PC-3 (cell line): Measurements from ENCODE around the gene EFCC1. TPM values are rescaled to one million over a fixed set of nuclear protein-coding genes. Genes with fewer than 3 reads are reported as not detected.
A peak's percentile ranks its signal among the peaks of the same experiment; 100 is the strongest.

ENCODE experiments used
- ATAC-seq: fragments of 200-7000 bp; cut with Tn5 transposase; 2 replicates; pipeline ENCODE4 v1.9.1; 2020; ENCODE audit warnings: mild to moderate bottlenecking, moderate library complexity
- BruUV-seq: library from RNA; stranded (reverse); fragments of 400-500 nt; replicated peaks from 2 replicates; lab custom pipeline; 2021; lab: Mats Ljungman, UMichigan
- CTCF ChIA-PET: fragments of 300-600 bp; sonication (Branson Sonifier 250); formaldehyde crosslinking; loops from one replicate; lab custom pipeline; 2022; ENCODE audit warnings: antibody characterized with exemption; lab: Charles Lee
- POLR2A ChIA-PET: fragments of 300-600 bp; sonication (Branson Sonifier 250); formaldehyde crosslinking; loops from one replicate; lab custom pipeline; 2022; ENCODE audit warnings: antibody characterized with exemption; ENCODE audit not compliant: unreplicated experiment; lab: Charles Lee
- DNase-seq: peaks from one replicate; pipeline ENCODE4 v3.0.0-alpha.2; 2015
- H2AFZ ChIP-seq: fragments of 300-600 bp; sonication (generic); 2 replicates; pipeline ENCODE4 v1.6.0; 2016; ENCODE audit warnings: antibody characterized with exemption, low read length
- H3F3A ChIP-seq: fragments of 300-600 bp; sonication (generic); one replicate; pipeline ENCODE4 v1.6.0; 2017; ENCODE audit warnings: antibody characterized with exemption, low read length, control low read depth, mild to moderate bottlenecking; ENCODE audit not compliant: unreplicated experiment
- H3K27ac ChIP-seq: fragments of 300-600 bp; sonication (generic); 2 replicates; pipeline ENCODE4 v1.5.1; 2016; ENCODE audit warnings: mild to moderate bottlenecking, low read length
- H3K27me3 ChIP-seq: fragments of 300-600 bp; sonication (generic); 2 replicates; pipeline ENCODE4 v1.6.1; 2016; ENCODE audit warnings: low read length, mixed read lengths
- H3K36me3 ChIP-seq: fragments of 300-600 bp; sonication (generic); 2 replicates; pipeline ENCODE4 v1.6.1; 2016; ENCODE audit warnings: low read depth, mixed run types, low read length, mixed read lengths
- H3K4me1 ChIP-seq: fragments of 300-600 bp; sonication (generic); 2 replicates; pipeline ENCODE4 v1.5.1; 2016; ENCODE audit warnings: low read length; ENCODE audit not compliant: insufficient read depth
- H3K4me2 ChIP-seq: fragments of 300-600 bp; sonication (generic); 2 replicates; pipeline ENCODE4 v1.6.0; 2016; ENCODE audit warnings: low read length
- H3K4me3 ChIP-seq: fragments of 300-600 bp; sonication (generic); 2 replicates; pipeline ENCODE4 v1.5.1; 2016; ENCODE audit warnings: mild to moderate bottlenecking, low read length, mixed read lengths
- H3K79me2 ChIP-seq: fragments of 300-600 bp; sonication (generic); 2 replicates; pipeline ENCODE4 v1.6.1; 2017; ENCODE audit warnings: low read length, mixed read lengths
- H3K9ac ChIP-seq: fragments of 300-600 bp; sonication (generic); 2 replicates; pipeline ENCODE4 v1.6.0; 2016; ENCODE audit warnings: mild to moderate bottlenecking, low read length
- H3K9me2 ChIP-seq: fragments of 300-600 bp; sonication (generic); replicated peaks from 2 replicates; pipeline ENCODE4 v1.6.1; 2016; ENCODE audit warnings: mixed run types, low read length, mixed read lengths
- H3K9me3 ChIP-seq: fragments of 300-600 bp; sonication (generic); 2 replicates; pipeline ENCODE4 v1.6.1; 2016; ENCODE audit warnings: low read length, mixed read lengths
- H4K20me1 ChIP-seq: fragments of 300-600 bp; sonication (generic); 2 replicates; pipeline ENCODE4 v1.6.1; 2016; ENCODE audit warnings: low read length, mixed read lengths
- EZH2 ChIP-seq: fragments of 300-600 bp; sonication (generic); IDR thresholded peaks from one replicate; pipeline ENCODE4 v1.6.1; 2017; ENCODE audit warnings: antibody characterized with exemption, mild to moderate bottlenecking, low read length; ENCODE audit not compliant: unreplicated experiment
- EZH2phosphoT487 ChIP-seq: fragments of 300-600 bp; sonication (generic); IDR thresholded peaks from 2 replicates; pipeline ENCODE4 v1.6.1; 2018; ENCODE audit warnings: mild to moderate bottlenecking, antibody characterized with exemption, low read length, borderline replicate concordance
- intact Hi-C: fragments of 100-400 bp; cut with micrococcal nuclease; formaldehyde crosslinking; loops from 2 replicates; pipeline ENCODE4 v1.9.0; 2023
- total RNA-seq: library from RNA; depleted of rRNA; stranded (reverse); fragments of >200 nt; gene quantifications from 2 replicates; pipeline ENCODE4 v1.2.3, GENCODE V29; 2014
- TF ChIP-seq, protein P1 (sequence below): fragments of 300-600 bp; sonication (generic); conservative IDR thresholded peaks from 2 replicates; pipeline ENCODE4 v1.5.1; 2017; ENCODE audit warnings: antibody characterized with exemption, low read depth, mild to moderate bottlenecking, low read length

Gene EFCC1
- total RNA-seq, 1 experiment from 2014 or later = not detected

DNA sequence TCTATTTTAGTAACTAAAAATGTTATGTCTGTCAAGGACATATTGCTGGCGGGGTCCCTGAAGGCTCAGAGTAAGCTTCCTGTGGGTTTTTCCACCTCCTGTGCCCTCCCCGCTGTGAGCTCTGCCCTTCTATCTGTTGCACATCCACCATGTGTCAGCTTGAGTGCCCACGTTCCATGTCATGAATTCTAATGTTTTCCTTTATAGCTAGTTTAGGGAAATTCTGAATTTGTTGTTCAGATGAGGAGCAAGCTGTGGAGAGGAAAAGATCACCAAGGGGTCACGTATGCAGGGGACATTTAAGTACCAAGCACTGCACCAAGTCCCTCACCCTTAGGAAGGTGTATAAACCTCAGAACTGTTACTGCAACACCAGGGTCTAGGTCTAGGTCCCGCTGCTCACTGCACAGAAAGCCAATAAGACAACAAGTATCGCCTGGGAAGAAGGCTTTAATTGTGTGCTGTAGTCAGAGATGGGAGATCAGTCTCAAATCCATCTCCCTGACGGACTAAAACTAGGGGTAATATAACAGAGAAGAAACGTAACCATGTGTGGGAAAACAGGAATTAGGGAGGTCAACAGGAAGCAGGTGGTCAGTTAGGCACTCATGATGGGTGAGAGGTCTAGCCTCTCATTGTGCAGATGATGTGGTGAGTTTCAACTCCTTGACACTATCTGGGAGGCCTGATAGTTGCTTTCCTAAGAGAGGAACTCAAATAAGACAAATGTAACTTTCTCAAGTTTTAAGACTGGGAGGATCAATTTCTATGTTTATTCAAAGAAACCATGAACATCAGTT lies 69.2 kb downstream of the EFCC1 start:
- no peak overlapping the region for H2AFZ ChIP-seq
- H3K9ac ChIP-seq = no peak overlapping the region
- intact Hi-C loops = no loop called here
- TF ChIP-seq, protein P1, sequence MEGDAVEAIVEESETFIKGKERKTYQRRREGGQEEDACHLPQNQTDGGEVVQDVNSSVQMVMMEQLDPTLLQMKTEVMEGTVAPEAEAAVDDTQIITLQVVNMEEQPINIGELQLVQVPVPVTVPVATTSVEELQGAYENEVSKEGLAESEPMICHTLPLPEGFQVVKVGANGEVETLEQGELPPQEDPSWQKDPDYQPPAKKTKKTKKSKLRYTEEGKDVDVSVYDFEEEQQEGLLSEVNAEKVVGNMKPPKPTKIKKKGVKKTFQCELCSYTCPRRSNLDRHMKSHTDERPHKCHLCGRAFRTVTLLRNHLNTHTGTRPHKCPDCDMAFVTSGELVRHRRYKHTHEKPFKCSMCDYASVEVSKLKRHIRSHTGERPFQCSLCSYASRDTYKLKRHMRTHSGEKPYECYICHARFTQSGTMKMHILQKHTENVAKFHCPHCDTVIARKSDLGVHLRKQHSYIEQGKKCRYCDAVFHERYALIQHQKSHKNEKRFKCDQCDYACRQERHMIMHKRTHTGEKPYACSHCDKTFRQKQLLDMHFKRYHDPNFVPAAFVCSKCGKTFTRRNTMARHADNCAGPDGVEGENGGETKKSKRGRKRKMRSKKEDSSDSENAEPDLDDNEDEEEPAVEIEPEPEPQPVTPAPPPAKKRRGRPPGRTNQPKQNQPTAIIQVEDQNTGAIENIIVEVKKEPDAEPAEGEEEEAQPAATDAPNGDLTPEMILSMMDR = no peak
- TF ChIP-seq EZH2phosphoT487 (no peak), EZH2 (no peak)
- BruUV-seq = no TSS peak
- no peaks in the 10 kb centered on the region for H3K36me3 ChIP-seq
- no peak for ATAC-seq
- no peaks in the 10 kb centered on the region for H4K20me1 ChIP-seq
- H3K79me2 ChIP-seq = no peaks in the 10 kb centered on the region
- DNase-seq = no peak
- H3K4me1 ChIP-seq = no peaks in the 10 kb centered on the region
- H3F3A ChIP-seq = no peaks in the 10 kb centered on the region
- no peak overlapping the region for H3K4me2 ChIP-seq
- H3K9me2 ChIP-seq = no peaks in the 10 kb centered on the region
- POLR2A ChIA-PET = no interaction called here
- no peaks in the 10 kb centered on the region for H3K27me3 ChIP-seq
- no peak overlapping the region for H3K27ac ChIP-seq
- CTCF ChIA-PET = no interaction called here
- no peak overlapping the region for H3K4me3 ChIP-seq
- no peaks in the 10 kb centered on the region for H3K9me3 ChIP-seq

DNA sequence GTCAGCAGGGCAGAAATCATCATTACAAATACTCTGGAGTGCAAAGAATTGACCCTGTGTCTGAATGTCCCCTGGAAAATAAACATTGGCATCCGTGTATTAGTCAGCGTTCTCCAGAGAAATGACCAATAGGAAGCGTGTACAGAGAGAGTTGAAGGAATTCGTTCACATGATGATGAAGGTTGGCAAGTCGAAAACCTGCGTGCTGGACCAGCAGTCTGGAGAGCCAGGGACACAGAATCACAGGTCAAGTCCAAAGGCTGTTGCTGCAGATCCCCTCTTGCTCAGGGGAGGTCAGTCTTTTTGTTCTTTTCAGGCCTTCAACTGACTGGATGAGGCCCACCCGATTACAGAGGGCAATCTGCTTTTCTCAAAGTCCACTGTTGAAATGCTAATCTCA lies 76.1 kb downstream of the EFCC1 start:
- ChIA-PET POLR2A (no interaction called here), CTCF (no interaction called here)
- Histone ChIP-seq H3K79me2 (no peaks in the 10 kb centered on the region), H3K4me1 (no peaks in the 10 kb centered on the region; the same call in 1 of the 2 replicates), H3K36me3 (no peaks in the 10 kb centered on the region), H3K4me3 (no peak overlapping the region), H3K9ac (no peak overlapping the region), H2AFZ (no peak overlapping the region), H4K20me1 (no peaks in the 10 kb centered on the region), H3K27me3 (no peaks in the 10 kb centered on the region), H3F3A (no peaks in the 10 kb centered on the region), H3K4me2 (no peak overlapping the region), H3K9me2 (no peaks in the 10 kb centered on the region), H3K27ac (no peak overlapping the region), H3K9me3 (no peaks in the 10 kb centered on the region)
- peak; percentile 23 for DNase-seq
- ATAC-seq = peak; percentile 29; the same call in 1 of the 2 replicates
- TF ChIP-seq EZH2phosphoT487 (no peak), EZH2 (no peak)
- TF ChIP-seq, protein P1 = no peak
- BruUV-seq = no TSS peak
- intact Hi-C loops = no loop called here

DNA sequence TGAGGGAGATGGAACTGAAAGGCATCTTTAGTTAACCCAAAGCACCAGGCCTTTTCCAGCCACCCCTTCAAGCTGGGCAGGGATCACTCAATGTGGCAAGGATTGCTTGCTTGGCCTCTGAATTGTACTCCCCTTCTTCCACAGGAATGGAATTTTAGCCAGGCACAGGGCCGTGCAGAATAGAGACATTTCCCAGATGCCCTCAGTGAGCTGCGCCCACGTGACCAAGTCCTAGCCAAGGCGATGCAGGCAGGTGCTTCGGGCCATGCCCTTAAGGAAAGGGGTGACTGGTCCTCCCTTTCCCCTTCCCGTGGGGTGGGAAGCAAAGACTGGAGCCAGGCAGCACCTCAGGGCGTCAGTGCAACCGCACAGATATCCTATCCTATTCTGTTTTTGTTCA lies 77.4 kb downstream of the EFCC1 start:
- no peaks in the 10 kb centered on the region for H3K36me3 ChIP-seq
- H3K27ac ChIP-seq = no peak overlapping the region
- H3K9ac ChIP-seq = no peak overlapping the region
- no peaks in the 10 kb centered on the region for H3K9me2 ChIP-seq
- no peaks in the 10 kb centered on the region for H3K9me3 ChIP-seq
- no peak overlapping the region for H2AFZ ChIP-seq
- no peak overlapping the region for H3K4me3 ChIP-seq
- no peaks in the 10 kb centered on the region for H3K79me2 ChIP-seq
- H4K20me1 ChIP-seq = no peaks in the 10 kb centered on the region
- ATAC-seq (no peak), DNase-seq (no peak)
- H3K27me3 ChIP-seq = no peaks in the 10 kb centered on the region
- no peak overlapping the region for H3K4me2 ChIP-seq
- BruUV-seq = no TSS peak
- TF ChIP-seq, protein P1 = no peak
- TF ChIP-seq EZH2 = no peak
- TF ChIP-seq EZH2phosphoT487 = no peak
- CTCF ChIA-PET = no interaction called here
- POLR2A ChIA-PET = no interaction called here
- intact Hi-C loops = no loop called here
- H3K4me1 ChIP-seq = no peaks in the 10 kb centered on the region; the same call in 1 of the 2 replicates
- H3F3A ChIP-seq = no peaks in the 10 kb centered on the region
